ENCODE measurements around the gene VWA8.
"Not testable (repeated sequence)": the region's sequence is repeated elsewhere in the genome, so short reads cannot be mapped to it uniquely, and the experiment has no call there.

The VWA8 gene

DNA sequence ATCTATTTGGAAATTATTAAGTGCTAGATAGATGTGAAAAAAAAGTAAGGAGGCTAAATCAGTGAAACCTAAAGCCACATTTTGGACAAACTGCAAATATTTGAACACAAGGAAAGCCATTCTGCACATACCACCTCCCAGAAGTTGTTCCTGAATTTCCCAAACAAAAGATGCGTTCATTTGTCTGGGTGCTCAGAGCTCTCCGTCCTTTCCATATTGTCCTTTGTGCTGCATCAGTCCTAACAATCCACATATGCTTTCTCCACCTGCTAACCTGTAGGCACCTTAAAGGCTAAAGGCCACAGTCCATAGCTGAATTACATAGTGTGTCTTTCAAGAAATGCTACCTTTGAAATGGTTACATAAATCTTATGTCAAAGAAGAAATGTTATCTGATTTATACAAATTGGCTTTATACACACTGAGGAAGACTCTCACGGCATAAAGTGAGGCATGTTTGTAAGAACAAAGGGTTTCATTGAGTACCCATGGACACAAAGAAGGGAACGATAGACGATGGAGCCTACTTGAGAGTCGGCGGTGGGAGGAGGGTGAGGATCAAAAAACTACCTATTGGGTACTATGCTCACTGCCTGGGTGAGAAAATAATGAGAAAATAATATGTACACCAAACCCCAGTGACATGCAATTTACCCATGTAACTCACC lies 321.5 kb downstream of the VWA8 start:
- no peak for DNase-seq

DNA sequence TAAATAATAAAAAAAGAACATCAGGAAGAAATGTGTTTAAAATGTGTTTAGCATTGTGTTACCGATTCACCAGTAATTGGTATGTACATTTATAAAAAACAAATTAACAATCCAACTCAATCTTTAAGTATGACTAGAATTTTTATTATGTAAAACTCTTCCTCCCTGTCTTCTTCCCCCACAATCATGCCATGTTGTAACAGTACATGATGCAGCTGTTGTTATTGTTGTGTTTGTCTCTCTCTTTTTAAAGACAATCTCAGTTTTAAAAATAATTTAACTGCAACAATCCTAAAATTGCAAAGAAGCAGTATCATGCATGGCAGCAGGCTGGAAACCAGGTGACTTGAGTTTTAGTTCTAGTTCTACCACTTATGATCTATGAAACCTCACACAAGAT lies 323.3 kb downstream of the VWA8 start:
- DNase-seq: no peak

DNA sequence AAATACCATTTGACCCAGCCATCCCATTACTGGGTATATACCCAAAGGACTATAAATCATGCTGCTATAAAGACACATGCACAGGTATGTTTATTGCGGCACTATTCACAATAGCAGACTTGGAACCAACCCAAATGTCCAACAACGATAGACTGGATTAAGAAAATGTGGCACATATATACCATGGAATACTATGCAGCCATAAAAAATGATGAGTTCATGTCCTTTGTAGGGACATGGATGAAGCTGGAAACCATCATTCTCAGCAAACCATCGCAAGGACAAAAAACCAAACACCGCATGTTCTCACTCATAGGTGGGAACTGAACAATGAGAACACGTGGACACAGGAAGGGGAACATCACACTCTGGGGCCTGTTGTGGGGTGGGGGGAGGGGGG lies 323.9 kb downstream of the VWA8 start:
- DNase-seq: not testable (repeated sequence)

DNA sequence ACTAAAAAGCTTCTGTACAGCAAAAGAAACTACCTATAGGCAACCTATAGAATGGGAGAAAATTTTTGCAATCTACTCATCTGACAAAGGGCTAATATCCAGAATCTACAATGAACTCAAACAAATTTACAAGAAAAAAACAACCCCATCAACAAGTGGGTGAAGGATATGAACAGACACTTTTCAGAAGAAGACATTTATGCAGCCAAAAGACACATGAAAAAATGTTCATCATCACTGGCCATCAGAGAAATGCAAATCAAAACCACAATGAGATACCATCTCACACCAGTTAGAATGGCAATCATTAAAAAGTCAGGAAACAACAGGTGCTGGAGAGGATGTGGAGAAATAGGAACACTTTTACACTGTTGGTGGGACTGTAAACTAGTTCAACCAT lies 324.3 kb downstream of the VWA8 start:
- DNase-seq: not testable (repeated sequence)

DNA sequence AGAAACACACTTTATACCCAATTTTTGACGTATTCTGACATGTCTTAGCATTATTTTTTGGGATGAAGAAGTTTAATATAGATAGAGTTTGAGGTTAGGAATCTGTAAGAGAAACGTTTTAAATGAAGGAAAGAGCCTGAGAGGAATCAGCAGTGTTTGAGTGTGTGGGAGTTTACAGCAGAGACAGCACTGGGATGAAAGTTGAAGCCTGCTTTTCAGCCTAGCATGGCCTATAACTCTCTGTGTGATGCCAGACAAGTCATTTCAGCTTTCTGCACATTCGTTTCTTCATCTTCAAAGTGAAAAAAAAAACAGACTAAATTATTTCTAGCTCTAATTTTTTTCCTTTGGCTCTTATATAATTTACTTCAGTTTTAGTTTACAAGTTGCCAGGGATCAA lies 326.5 kb downstream of the VWA8 start:
- no peak for DNase-seq

DNA sequence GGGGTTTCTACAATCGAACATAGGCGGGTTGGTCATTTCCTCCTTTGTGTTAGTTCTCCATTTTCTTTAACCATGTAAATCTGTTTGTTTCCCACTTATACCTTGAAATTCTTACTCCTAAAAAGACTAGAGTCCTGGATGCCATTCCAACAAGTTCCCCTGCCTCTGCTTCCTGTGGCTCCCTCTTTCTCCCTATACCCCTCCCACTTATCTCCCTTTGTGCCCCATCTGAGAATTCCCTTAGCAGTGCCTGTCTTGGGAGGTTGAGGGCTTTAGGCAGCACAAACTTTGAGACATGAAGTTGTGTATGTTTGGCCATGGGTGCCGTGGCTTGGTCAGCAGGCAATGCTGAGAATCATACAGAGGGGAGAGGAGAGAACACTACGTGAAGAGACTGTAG lies 327.1 kb downstream of the VWA8 start:
- DNase-seq: no peak

DNA sequence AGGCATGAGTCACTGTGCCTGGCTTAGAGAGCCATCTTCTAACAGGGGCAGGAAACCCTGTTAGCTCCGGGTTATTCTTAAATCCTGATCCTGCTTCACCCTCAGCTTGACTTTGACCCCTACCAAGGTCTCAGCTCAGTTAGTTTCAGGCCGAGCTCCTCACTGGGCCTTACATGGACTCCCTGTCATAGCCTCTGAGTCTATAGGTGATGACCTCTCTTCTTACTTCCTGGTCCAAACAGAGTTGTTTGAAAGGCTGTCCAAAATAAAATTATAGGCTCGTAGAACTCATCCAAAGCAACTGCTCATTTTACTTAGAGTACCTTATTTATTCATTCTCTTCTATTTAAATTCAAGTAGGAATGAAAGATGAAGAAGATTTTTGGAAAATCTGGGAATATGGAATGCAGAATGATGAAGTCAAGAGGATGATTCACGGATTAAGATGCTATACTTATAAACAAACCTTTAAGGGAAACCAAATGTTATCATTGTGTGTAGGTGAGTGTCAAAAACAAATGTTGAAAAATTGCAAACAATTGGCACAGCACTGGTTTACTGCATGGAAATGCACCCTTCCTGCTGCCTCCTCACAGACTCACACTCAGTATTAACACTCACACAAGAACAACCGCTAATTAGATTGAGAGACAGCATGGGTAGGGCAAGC lies 329.5 kb downstream of the VWA8 start:
- DNase-seq: no peak

DNA sequence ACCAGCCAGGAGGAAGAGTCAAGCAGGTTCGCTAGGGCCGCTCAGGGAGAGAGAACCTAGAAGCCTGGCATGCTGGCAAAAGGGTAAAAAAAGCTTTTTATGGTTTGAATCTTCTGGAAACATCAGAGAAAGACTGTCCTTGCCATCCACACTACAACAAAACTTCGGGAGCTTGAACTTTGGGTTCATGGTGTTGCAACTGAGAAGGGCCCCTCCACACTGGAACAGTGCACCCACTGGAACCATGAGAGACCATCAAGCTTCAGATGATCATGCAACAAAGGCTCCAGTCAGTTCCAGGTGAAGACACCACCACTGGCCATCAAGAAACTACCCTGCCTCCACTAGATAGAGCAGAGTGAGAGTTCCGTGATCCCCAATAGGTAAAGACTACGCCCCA lies 333.5 kb downstream of the VWA8 start:
- no peak for DNase-seq

DNA sequence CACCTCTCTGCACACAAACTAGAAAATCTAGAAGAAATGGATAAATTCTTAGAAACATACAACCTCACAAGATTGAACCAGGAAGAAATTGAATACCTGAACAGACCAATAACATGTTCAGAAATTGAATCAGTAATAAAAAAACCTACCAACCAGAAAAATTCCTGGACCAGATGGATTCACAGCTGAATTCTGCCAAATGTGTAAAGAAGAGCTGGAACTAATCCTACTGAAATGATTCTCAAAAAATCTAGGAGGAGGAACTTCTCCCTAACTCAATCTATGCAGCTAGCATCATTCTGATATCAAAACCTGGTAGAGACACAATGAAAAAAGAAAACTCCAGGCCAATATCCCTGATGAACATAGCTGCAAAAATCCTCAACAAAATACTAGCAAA lies 336.9 kb downstream of the VWA8 start:
- no peak for DNase-seq

DNA sequence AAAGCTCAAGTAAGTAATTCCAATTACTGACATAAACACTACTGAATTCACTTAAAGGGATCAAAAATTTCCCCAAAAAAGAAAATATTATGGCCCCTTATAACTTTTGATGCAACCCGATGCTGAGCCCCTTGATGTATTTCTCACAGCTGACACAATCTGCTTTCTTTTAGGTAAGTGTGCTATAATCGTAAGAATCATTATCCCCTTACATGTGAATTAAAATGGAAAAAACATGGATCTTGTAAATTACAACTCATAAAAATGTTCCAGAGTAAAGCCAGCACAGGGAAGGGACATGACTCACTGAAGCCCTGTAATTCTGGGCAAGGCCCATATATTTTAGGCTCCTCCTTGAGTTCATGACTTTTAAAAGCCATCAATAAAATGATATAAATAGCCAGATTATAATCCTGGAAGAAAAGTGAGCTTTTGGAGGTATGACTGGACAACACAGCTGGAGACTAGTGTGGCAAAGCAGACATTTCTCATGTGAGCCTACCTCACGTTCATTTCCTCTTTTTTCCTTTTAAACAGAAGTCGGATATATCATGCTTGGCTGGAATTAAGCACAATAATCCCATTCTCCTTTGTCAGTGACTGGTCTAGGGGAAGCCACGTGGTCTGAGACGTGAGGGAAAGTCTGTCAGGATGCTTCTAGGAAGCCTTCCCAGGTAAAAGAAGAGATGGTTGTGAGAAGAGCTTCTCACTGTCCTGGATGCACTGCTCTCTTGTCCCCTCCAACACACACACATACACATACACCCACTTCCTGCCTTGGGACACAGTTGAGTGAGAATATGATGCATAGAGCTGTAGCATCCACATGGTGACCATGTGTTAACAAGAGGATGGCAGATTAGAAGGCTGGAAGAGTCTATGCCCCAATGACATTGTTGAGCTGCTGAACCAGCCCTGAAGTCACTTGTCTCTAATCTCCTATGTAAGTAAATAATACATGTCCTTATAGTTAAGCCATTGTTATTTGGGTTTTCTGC lies 338.2 kb downstream of the VWA8 start:
- no peak for DNase-seq

DNA sequence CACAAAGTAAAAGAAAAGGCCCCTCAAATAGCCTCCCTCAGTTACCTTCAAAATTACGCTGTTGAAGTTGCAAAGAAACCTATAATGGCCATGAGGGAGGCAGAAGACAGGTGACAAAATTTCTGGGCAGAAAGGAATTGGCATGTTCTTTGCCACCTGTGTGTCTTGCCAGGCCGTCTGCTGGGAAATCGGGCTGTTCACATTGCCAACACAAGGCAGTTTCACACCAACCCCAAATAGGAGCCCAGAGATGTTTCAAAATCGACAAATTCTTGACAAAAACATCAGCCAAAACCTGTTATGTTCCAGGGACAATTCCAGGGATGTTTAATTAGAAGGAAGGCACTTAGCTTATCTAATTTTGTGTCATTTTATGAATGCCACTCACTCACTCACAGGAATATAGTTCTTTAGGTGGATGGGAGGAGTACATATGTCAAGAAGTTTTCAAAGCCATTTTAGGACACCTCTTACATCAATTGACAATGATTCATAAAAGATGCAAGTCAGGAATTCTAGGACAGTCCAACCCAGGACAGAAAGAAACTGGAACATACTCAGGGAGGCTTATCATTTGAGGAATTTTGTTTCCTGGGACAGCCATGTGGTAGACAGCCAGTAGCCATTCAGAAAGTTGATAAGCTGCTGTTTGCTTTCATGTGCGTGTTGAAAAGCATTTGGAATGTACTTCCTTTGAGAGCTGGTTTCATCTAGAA lies 339.0 kb downstream of the VWA8 start:
- no peak for DNase-seq

DNA sequence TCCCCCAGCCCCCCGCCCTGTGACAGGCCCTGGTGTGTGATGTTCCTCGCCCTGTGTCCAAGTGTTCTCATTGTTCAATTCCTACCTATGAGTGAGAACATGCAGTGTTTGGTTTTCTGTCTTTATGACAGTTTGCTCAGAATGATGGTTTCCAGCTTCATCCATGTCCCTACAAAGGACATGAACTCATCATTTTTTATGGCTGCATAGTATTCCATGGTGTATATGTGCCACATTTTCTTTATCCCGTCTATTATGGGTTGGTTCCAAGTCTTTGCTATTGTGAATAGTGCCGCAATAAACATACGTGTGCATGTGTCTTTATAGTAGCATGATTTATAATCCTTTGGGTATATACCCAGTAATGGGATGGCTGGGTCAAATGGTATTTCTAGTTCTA lies 343.3 kb downstream of the VWA8 start:
- DNase-seq: not testable (repeated sequence)

DNA sequence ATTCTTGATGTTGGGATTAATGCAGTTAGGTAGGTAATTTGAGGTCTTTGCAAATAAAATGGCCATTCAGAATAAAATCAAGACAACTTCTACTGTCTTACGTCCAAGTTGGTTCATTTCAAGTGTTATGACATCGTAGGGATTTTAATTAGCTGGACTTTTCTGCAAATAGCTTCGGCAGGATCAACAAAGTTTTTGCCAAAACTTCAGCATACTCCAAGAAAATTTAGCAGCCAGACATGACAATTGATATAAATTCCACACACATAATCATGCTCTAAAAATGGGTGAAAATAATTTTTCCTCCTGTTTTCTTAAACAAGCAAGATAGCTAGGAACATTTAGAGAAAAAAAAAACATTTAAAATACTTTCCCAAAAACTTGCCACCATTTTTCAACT lies 344.8 kb downstream of the VWA8 start:
- DNase-seq: no peak

DNA sequence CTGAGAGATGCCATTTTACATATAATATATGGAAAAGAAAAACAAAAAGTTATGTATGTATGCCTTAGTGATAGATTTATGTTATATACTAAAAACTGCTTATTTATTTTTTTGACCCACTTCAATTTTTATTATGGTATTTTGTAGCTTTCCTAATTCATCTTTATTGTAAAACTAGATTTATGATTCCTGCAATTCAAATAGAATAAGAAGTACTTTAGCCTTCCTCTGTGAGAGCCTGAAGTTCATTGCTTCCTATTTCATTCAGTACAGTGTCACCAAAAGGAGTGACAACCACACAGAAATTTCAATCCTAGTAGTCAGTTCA lies 345.4 kb downstream of the VWA8 start:
- no peak for DNase-seq

DNA sequence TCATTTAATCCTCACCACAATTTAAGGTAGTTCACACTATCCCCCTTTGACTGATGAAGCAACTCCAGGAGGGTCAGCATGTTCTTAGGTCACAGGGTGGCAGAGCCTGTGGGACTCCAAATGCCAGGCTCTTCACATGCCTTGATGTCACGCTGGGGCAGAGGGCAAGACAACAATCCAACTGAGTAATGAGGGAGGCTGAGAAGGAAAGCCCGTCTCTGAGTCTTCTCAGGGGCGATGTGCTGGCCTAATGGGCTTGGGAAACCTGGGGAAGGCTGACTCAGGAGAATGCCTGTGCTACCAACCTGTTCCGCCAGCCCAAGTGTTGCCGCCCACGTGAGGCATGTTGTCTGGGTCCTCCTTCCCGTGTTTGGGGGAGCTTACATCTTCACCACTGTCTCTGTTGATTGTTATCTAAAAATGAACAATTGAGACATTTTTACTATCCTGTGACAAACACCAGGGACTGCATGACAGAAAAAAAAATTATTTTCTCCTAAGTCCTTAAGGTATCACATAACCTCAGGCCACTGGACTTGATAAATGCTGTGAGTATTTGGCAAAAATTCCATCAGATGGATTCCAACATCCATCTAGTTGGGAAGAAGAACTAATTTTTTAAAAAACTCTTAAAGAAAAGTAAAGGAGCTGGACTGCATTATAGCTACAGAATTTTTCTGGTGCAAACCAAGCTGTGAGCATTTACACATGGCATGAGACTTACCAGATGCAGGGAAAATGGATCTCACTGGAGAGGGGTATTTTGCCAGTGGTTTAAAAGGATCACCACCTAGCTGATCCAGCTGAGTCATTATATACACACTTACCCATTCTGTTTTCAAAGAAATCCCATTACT lies 346.0 kb downstream of the VWA8 start:
- no peak for DNase-seq

DNA sequence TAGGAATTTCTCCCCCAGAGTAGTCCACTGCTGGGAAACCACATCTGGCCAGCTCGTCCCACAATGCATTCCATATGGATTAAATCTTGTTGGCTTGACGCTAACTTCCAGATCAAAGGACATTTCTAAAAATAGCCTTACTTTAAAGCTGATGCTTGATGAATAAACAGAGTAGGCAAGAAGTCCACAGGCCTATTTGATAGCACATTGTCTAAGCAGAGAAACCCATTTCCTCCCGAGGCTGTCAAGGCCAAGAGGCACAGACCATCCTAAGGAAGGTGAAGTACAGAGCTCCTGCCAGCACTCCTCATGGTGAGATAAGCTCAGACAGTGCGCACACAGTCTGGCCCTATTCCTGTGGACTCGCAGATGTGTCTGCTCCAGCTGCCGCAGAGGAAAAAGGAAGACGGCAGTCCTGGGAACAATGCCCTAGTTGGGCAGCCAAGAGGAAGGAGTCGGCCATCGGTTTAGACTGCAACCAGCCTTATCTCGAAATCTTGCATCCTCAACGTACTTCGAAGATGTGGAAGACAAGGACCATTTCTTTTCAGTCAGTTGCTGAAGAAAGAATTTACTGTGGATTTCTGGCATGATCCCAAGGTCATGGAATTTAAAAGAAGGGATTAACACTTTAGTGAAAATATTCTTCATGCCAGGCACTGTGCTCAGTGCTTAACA lies 346.8 kb downstream of the VWA8 start:
- no peak for DNase-seq

DNA sequence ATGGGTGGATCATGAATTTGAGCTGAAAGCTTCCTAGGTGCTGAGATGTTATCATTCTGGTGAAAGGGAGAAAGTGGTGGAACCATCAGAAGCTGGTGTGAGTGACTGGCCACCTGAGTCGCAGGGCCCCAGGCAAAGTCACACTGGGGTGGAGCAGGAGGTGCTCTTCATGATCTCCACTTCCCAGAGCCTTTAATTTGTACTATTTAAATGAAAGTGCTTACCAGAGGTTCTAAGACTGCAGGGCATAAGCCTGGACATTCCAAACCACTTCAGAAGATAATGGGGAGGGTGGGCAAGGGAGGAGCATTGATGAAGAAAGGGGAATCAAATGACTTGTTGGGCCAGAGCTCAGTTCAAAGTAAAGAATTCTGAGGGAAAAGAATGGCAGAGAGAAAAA lies 347.4 kb downstream of the VWA8 start:
- no peak for DNase-seq

DNA sequence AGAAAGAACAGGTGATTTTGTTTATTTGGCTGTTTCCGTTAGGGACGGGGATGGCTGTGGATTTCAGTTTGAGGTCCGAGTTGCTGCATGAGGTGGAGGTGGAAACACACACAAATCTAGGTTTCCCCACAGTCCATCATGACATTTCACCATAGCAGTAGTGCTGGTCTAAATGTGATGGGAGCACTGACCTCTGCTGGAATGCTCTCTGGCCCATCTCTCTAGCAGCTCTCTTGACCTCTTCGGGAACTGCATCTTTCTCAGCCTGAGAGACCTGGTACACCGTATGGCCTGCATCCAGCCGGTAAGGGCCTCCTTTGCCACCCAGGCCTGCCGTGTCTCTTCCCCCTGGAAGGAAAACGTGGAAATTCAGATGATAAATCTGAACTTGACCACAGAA lies 349.5 kb downstream of the VWA8 start:
- DNase-seq: no peak

DNA sequence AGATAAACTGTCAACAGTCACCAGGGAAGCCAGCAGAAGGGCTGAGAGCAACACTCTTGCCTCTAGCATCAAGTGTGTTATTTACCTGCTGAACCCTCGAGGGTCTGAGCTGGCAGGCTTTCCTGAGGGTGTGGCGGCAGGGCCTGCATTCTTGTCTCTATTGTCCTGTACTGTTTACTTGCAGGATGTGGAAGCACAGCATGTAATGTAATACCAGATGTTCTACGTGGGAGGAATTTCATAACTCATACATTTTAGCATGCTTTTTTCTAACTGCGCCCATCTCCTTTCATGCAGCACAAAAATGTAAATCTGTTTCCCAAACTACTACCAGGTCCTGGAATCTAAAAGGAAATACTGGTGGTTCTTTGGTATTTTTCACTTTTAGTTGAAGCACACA lies 350.5 kb downstream of the VWA8 start:
- DNase-seq: no peak

DNA sequence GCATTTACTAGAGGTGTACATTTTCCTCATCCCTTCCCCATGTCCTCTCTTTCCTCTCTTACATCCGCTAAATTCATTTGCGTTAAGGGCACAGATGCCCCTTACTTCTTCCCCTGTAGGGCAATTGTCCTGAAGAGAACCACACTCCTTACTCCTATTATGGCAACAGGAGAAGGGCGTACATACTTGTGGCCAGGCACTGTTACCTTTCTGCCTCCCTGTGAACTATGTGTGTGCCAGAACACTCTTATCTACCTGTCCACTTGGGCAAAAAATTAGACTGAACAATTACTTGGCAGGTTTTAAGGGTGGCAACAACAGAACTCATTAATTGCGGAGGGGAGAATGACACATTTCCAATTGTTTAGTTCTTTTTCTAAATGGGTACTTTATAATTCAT lies 351.1 kb downstream of the VWA8 start:
- no peak for DNase-seq

DNA sequence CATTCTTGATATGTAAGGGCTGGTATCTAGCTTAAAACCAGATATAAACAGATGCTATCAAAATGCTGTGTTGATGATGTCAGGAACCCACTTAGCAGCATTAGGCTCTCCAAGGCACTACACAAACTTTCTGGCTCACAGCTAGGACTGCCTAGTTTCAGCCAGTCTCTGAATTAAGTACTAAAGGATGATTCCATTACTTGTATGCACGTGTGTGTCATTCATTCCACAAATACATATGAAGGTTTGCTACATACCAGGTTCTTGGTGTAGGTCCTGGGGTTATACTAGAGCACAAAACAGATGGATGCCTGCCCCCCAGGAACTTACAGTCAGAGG lies 352.1 kb downstream of the VWA8 start:
- DNase-seq: no peak

Data from NCI-H2227 treated with DMSO at 0.1 percent for 48 hours (cell line).